Measurements from ENCODE around the gene DCTN2.

The DCTN2 gene

DNA sequence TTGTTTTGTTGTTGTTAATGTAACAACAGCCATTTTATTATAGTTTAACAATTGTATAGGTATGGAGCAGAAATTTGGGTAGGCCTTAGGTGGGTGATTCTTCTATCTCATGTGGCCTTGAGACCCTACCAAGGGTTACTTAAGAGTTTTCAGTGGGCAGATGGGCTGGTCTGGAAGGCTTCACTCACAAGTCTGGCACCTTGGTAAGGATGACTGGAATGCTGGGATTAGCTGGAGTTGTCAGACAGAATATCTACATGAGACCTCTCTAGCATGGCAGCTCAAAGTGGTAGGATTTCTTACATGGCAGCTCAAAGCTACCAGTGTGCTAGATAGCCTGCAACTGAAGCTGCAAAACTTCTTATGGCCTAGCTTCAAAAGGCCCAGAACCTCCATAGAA is 61.3 kb downstream of the DCTN2 start:
- DNase-seq: no peak

DNA sequence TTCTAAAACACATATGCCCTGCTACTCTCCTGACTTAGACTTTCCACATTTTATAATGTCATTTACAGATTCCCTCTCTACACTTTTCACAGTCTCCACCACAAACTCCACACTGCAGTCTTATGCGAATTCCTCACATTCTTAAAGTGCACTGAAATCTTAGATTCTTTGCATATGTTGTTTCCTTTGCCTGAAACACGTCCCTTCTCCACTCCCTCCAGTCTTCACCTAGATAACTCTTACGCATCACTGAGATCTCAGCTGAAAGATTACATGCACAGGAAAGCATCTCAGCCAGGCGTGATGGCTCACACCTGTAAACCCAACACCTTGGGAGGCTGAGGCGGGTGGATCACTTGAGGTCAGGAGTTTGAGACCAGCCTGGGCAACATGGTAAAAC is 63.5 kb downstream of the DCTN2 start:
- no peak for DNase-seq

DNA sequence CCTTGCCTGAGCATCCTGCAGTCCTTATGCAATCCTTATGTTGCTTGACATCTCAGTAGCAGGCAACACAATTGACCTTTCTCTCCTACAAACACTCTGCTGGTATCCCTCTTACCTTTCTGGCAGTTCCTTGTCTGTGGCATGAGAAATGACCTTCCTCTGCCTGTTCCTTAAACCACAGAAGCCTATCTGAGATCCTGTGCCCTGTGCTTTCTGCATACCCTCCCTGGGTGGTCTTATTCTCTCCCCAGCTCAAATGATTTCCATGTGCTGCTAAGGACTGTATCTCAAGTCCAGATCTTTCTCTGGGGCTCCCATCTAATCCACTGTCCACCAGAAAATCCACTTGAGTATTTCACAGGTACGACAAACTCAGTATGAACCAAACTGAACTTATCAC is 65.3 kb downstream of the DCTN2 start:
- no peak for DNase-seq
